NK-92 (cell line): ENCODE data around the gene TST.
"Not testable (repeated sequence)": the region's sequence is repeated elsewhere in the genome, so short reads cannot be mapped to it uniquely, and the experiment has no call there.

Source experiments
- DNase-seq: peaks from one replicate; lab custom pipeline; 2025; ENCODE audit not compliant: unreplicated experiment; lab: John Stamatoyannopoulos, UW

TST gene

GRCh38 chr22:37016134-37016910 lies 2.9 kb downstream of the TST start:
- no peak for DNase-seq

- no peak for DNase-seq
These were observed 3.7 kb downstream of the TST start for GRCh38 chr22:37015587-37015878.

GRCh38 chr22:37014835-37015586 lies 4.2 kb downstream of the TST start:
- no peak for DNase-seq

GRCh38 chr22:37014415-37014806 lies 4.8 kb downstream of the TST start:
- DNase-seq = no peak

- DNase-seq = no peak
These were observed 6.3 kb downstream of the TST start for GRCh38 chr22:37012956-37013355.

- DNase-seq = no peak
These were observed 6.9 kb downstream of the TST start for GRCh38 chr22:37012262-37012904.

GRCh38 chr22:37011472-37011871 lies 7.8 kb downstream of the TST start:
- DNase-seq = no peak

GRCh38 chr22:37010976-37011375 lies 8.3 kb downstream of the TST start:
- no peak for DNase-seq

GRCh38 chr22:37010174-37010573 lies 9.1 kb downstream of the TST start:
- no peak for DNase-seq

GRCh38 chr22:37009490-37009889 lies 9.8 kb downstream of the TST start:
- DNase-seq = no peak

- no peak for DNase-seq
These were observed 10.9 kb downstream of the TST start for GRCh38 chr22:37008365-37008764.

GRCh38 chr22:37007651-37008050 lies 11.6 kb downstream of the TST start:
- no peak for DNase-seq

GRCh38 chr22:37002633-37003032 lies 16.6 kb downstream of the TST start:
- DNase-seq = no peak

GRCh38 chr22:37001826-37002225 lies 17.4 kb downstream of the TST start:
- DNase-seq = no peak

GRCh38 chr22:37000676-37001534 lies 18.3 kb downstream of the TST start:
- no peak for DNase-seq

- no peak for DNase-seq
These were observed 19.8 kb downstream of the TST start for GRCh38 chr22:36999463-36999862.

- no peak for DNase-seq
These were observed 20.5 kb downstream of the TST start for GRCh38 chr22:36998620-36999351.

- DNase-seq = no peak
These were observed 21.5 kb downstream of the TST start for GRCh38 chr22:36997746-36998145.

- no peak for DNase-seq
These were observed 28.0 kb downstream of the TST start for GRCh38 chr22:36991206-36991605.

GRCh38 chr22:36990457-36990856 lies 28.8 kb downstream of the TST start:
- DNase-seq = no peak

GRCh38 chr22:36989012-36989411 lies 30.2 kb downstream of the TST start:
- DNase-seq = not testable (repeated sequence)
